IPS DF 6.9 (cell line): ENCODE results near the gene JARID2.

Experiments used
- DNase-seq: peaks from one replicate; pipeline ENCODE4 v3.0.0-alpha.2; 2013; ENCODE audit warnings: low read depth, low spot score
- H3K27ac ChIP-seq: one replicate; pipeline ENCODE4 v1.5.1; 2013; ENCODE audit warnings: low read length, control low read depth
- H3K27me3 ChIP-seq: 2 replicates; pipeline ENCODE4 v1.6.1; 2013; ENCODE audit warnings: mild to moderate bottlenecking, low read length; ENCODE audit not compliant: control insufficient read depth, insufficient read depth
- H3K36me3 ChIP-seq: 2 replicates; pipeline ENCODE4 v1.6.1; 2013; ENCODE audit warnings: low read length; ENCODE audit not compliant: control insufficient read depth, insufficient read depth
- H3K4me1 ChIP-seq: 2 replicates; pipeline ENCODE4 v1.6.1; 2013; ENCODE audit warnings: low read length; ENCODE audit not compliant: control insufficient read depth, insufficient read depth
- H3K4me3 ChIP-seq: 2 replicates; pipeline ENCODE4 v1.5.1; 2013; ENCODE audit warnings: mild to moderate bottlenecking, low read length
- H3K9me3 ChIP-seq: 2 replicates; pipeline ENCODE4 v1.6.1; 2013; ENCODE audit warnings: low read length, inconsistent platforms; ENCODE audit not compliant: control insufficient read depth, insufficient read depth
- WGBS: extraction: QIAGEN DNeasy Blood & Tissue Kit; methylation state at CpG from one replicate; pipeline ENCODE4 v1.1.7; 2013; ENCODE audit warnings: mixed read lengths, missing lambda C conversion rate; ENCODE audit not compliant: insufficient read length, insufficient coverage; 5-methylcytosine and 5-hydroxymethylcytosine counted together

JARID2 gene

DNA sequence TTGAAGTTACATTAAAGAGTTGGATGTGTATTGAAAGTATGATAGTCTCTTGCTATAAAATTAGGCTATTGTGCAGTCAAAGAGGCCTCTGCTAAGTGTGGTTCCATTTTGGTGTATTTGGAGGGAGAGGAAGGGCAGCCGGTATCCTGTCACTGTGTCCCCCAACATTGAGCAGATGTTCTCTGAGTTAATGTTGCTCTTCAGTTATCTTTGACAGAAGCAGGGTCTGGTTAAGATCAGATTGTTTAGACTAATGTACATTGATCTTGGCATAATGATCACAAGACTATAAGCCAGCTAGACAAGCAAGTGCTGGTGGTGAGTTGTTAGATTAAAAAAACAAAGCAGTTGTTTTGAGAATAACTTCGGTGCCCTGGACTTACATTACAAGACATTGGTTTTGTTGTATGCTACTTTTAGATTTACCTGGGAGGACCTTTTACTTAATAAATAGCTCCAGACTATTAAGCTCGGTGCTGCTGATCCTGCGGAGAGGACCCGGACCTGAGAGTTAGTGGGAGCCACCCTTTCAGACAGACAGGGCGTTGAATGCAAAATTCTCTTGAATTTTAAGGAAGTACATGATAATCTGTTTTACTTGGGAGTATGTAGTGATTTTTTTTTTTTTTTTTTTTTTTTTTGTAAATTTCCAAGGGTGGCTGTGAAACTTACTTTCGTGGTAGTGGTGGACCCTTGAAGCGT is 97.8 kb downstream of the JARID2 start:
- peaks cover 5% of the 10 kb centered on the region; the same call in 1 of the 2 replicates for H3K4me1 ChIP-seq
- no peak overlapping the region for H3K4me3 ChIP-seq
- no CpG with 5 or more reads among the region's 8 CpGs for WGBS
- no peaks in the 10 kb centered on the region for H3K27me3 ChIP-seq
- H3K27ac ChIP-seq, result no peak overlapping the region
- H3K9me3 ChIP-seq, result no peaks in the 10 kb centered on the region
- H3K36me3 ChIP-seq, result no peaks in the 10 kb centered on the region
- DNase-seq, result no peak

GRCh38 chr6:15344192-15344519 is 98.3 kb downstream of the JARID2 start:
- no peaks in the 10 kb centered on the region for H3K36me3 ChIP-seq
- no peak for DNase-seq
- H3K27ac ChIP-seq, result no peak overlapping the region
- H3K4me1 ChIP-seq, result peaks cover 3% of the 10 kb centered on the region; the same call in 1 of the 2 replicates
- no CpG with 5 or more reads among the region's 3 CpGs for WGBS
- H3K9me3 ChIP-seq, result no peaks in the 10 kb centered on the region
- H3K4me3 ChIP-seq, result no peak overlapping the region
- H3K27me3 ChIP-seq, result no peaks in the 10 kb centered on the region

- WGBS, result no CpG with 5 or more reads among the region's 2 CpGs
- no peak overlapping the region for H3K27ac ChIP-seq
- H3K4me1 ChIP-seq, result peaks cover 3% of the 10 kb centered on the region; the same call in 1 of the 2 replicates
- DNase-seq, result no peak
- no peak overlapping the region for H3K4me3 ChIP-seq
- no peaks in the 10 kb centered on the region for H3K36me3 ChIP-seq
- no peaks in the 10 kb centered on the region for H3K9me3 ChIP-seq
- no peaks in the 10 kb centered on the region for H3K27me3 ChIP-seq
Observed at GRCh38 chr6:15344831-15345230, 99.0 kb downstream of the JARID2 start.

DNA sequence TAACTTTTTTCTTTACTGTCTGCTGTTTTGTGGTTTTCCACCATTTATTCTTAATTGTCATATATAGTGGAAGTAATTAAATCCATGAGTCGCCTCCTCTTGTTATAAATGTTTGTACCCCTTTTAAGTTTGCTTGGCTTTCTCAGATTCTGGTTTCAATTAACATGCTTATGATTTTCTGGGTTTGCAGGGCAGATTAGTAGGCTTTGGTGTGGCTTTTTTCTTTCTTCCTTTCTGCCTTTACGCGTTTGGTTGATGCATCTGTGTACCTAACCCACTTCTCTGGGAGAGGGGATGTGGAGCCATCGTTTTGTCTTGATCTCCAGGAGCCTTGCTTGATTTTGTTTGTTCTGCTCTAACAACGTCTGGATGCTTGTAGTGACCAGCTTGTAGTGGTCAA is 100.4 kb downstream of the JARID2 start:
- H3K9me3 ChIP-seq, result no peaks in the 10 kb centered on the region
- DNase-seq, result no peak
- H3K27ac ChIP-seq, result no peak overlapping the region
- H3K4me3 ChIP-seq, result no peak overlapping the region
- H3K27me3 ChIP-seq, result no peaks in the 10 kb centered on the region
- H3K4me1 ChIP-seq, result peaks cover under 1% of the 10 kb centered on the region; the same call in 1 of the 2 replicates
- no CpG with 5 or more reads among the region's 5 CpGs for WGBS
- no peaks in the 10 kb centered on the region for H3K36me3 ChIP-seq

GRCh38 chr6:15348528-15348927 is 102.7 kb downstream of the JARID2 start:
- Histone ChIP-seq H3K36me3 (no peaks in the 10 kb centered on the region), H3K9me3 (no peaks in the 10 kb centered on the region), H3K4me1 (peaks cover 2% of the 10 kb centered on the region; the same call in 1 of the 2 replicates), H3K4me3 (no peak overlapping the region), H3K27me3 (no peaks in the 10 kb centered on the region), H3K27ac (no peak overlapping the region)
- no CpG with 5 or more reads among the region's 4 CpGs for WGBS
- no peak for DNase-seq

DNA sequence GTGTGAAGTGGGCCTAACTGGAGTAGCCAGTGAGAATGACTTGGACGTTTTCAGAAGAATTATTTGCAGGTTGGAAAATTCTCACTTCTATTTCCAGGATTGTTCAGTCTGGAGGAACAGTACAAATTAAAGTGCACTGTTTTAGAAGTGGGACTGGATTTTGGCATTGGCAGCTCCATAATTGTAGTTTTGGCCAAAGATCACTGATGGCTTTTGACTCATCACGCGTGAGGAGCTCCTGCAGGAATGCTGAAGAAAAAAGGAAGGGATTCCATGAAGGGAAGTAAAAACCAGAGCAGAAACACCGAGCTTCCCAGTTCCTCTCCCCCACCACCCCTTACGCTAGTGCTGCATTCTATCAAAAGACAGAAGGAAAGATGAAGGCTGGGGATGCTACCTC is 103.5 kb downstream of the JARID2 start:
- Histone ChIP-seq H3K36me3 (no peaks in the 10 kb centered on the region), H3K4me3 (no peak overlapping the region), H3K9me3 (no peaks in the 10 kb centered on the region), H3K27me3 (no peaks in the 10 kb centered on the region), H3K27ac (no peak overlapping the region), H3K4me1 (peaks cover 2% of the 10 kb centered on the region; the same call in 1 of the 2 replicates)
- no peak for DNase-seq
- WGBS, result no CpG with 5 or more reads among the region's 5 CpGs

DNA sequence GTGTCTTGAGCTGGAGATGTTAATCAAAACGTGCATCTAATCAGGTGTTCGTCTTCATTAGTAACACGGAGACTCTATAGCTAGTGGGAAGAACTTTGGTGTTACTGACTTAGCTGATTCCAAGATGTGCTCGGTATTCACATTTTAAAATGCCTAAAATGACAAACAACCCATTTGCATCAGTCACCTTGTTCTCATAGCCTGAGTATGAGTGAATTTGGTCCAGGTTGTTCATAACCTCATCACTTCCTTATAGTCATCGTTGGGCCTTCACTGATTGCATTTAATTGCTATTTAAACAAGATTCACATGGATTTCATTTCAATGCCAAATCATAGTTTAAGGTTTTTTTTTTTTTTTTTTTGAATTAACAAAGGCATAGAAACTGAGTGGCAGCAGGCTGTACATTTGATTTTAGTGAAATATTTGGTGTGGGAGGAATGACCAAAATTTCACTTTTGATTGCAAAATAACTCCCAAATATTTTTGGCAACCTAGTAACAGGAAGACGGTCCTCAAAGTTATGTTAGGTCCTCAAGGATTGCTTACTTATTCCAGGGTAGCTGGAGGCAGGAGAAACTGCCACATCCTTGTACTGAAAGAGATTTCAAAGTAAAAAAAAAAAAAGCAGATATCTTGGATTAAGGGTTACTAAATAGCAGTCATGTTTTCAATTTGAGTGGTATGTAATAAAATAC is 104.7 kb downstream of the JARID2 start:
- Histone ChIP-seq H3K27ac (no peak overlapping the region), H3K36me3 (no peaks in the 10 kb centered on the region), H3K4me1 (peaks cover 2% of the 10 kb centered on the region; the same call in 1 of the 2 replicates), H3K9me3 (no peaks in the 10 kb centered on the region), H3K4me3 (no peak overlapping the region), H3K27me3 (no peaks in the 10 kb centered on the region)
- no peak for DNase-seq
- no CpG with 5 or more reads among the region's 6 CpGs for WGBS

DNA sequence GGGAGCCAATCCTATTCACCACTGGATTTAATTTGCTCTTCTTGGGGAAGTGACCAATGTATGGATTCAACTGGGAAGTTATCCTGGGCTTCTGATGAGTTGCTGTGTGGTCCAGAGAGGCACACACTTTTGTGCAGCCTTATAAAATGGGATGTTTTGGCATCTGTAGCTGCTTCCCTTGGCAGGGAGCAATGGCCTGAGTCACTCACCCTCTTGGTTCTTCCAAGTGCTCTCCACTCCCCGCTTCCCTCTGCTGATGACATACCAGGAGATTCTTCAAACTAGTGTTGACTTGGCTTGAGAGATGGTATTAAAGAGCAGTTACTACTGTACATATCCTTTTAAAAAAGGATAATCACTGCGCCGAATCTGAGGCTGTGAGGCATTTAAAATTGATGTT is 105.8 kb downstream of the JARID2 start:
- Histone ChIP-seq H3K36me3 (no peaks in the 10 kb centered on the region), H3K4me3 (no peak overlapping the region), H3K4me1 (peaks cover 2% of the 10 kb centered on the region; the same call in 1 of the 2 replicates), H3K9me3 (no peaks in the 10 kb centered on the region), H3K27me3 (no peaks in the 10 kb centered on the region), H3K27ac (no peak overlapping the region)
- no CpG with 5 or more reads among the region's 3 CpGs for WGBS
- DNase-seq, result no peak

GRCh38 chr6:15352220-15352619 is 106.4 kb downstream of the JARID2 start:
- WGBS, result no CpG with 5 or more reads among the region's 4 CpGs
- no peaks in the 10 kb centered on the region for H3K27me3 ChIP-seq
- DNase-seq, result no peak
- H3K4me3 ChIP-seq, result no peak overlapping the region
- peaks cover 2% of the 10 kb centered on the region; the same call in 1 of the 2 replicates for H3K4me1 ChIP-seq
- H3K36me3 ChIP-seq, result no peaks in the 10 kb centered on the region
- H3K9me3 ChIP-seq, result no peaks in the 10 kb centered on the region
- H3K27ac ChIP-seq, result no peak overlapping the region

GRCh38 chr6:15352845-15353244 is 107.0 kb downstream of the JARID2 start:
- Histone ChIP-seq H3K4me3 (no peak overlapping the region), H3K4me1 (peaks cover 2% of the 10 kb centered on the region; the same call in 1 of the 2 replicates), H3K9me3 (no peaks in the 10 kb centered on the region), H3K27ac (no peak overlapping the region), H3K36me3 (no peaks in the 10 kb centered on the region), H3K27me3 (no peaks in the 10 kb centered on the region)
- WGBS, result no CpG with 5 or more reads among the region's 2 CpGs
- no peak for DNase-seq
